Activated CD4-positive, alpha-beta T cell treated with anti-CD3 and anti-CD28 coated beads, Interleukin-2, amount 50 U/mL, for 24 hours (primary cell): Measurements from ENCODE around the gene SRRM1.
"Not testable (repeated sequence)": the region's sequence is repeated elsewhere in the genome, so short reads cannot be mapped to it uniquely, and the experiment has no call there.

Experiments used
- DNase-seq, 2 donors: peaks; one replicate each; pipeline ENCODE4 v3.0.0-alpha.2; 2020; ENCODE audit warnings: low read depth in 1 of 2, low spot score in 1 of 2

The SRRM1 gene

GRCh38 chr1:24714859-24715520 is 71.9 kb downstream of the SRRM1 start:
- no peak for DNase-seq

GRCh38 chr1:24715658-24716057 is 72.6 kb downstream of the SRRM1 start:
- DNase-seq, result no peak

GRCh38 chr1:24717887-24718650 is 75.0 kb downstream of the SRRM1 start:
- DNase-seq, result no peak

GRCh38 chr1:24720152-24720551 is 77.0 kb downstream of the SRRM1 start:
- no peak for DNase-seq

- DNase-seq, result no peak
These were observed 78.4 kb downstream of the SRRM1 start for GRCh38 chr1:24721533-24721932.

GRCh38 chr1:24722073-24723035 is 79.3 kb downstream of the SRRM1 start:
- DNase-seq, result not testable (repeated sequence)
